Tibial nerve (tissue), 4 donors: ENCODE measurements around the gene PTDSS2. TPM values are rescaled to one million over a fixed set of nuclear protein-coding genes. Genes with fewer than 3 reads are reported as not detected.

Source experiments
- DNase-seq, 2 donors: peaks; one replicate each; pipeline ENCODE4 v3.0.0-alpha.2; 2019; ENCODE audit warnings: low spot score in 2 of 2
- H3K27ac ChIP-seq, 4 donors: fragments of 200-600 bp; sonication (generic) in 3 of 4; one replicate each; pipeline ENCODE4 v1.5.1; 2017 to 2019; ENCODE audit warnings: mild to moderate bottlenecking in 1 of 4
- H3K27me3 ChIP-seq, 2 donors: fragments of 200-600 bp; sonication (generic) in 1 of 2; one replicate each; pipeline versions ENCODE4 v1.5.1 to v1.6.0; 2017 to 2019
- H3K36me3 ChIP-seq, 3 donors: fragments of 200-600 bp; sonication (generic); one replicate each; pipeline ENCODE4 v1.5.1; 2018 to 2019
- H3K4me1 ChIP-seq, 4 donors: fragments of 200-600 bp; sonication (generic) in 3 of 4; one replicate each; pipeline ENCODE4 v1.5.1; 2017 to 2019
- H3K4me3 ChIP-seq, 4 donors: fragments of 200-600 bp; sonication (generic) in 3 of 4; one replicate each; pipeline ENCODE4 v1.5.1; 2017 to 2019; ENCODE audit warnings: mild to moderate bottlenecking in 1 of 4, moderate library complexity in 1 of 4
- H3K9me3 ChIP-seq, 4 donors: fragments of 200-600 bp; sonication (generic) in 3 of 4; one replicate each; pipeline ENCODE4 v1.5.1; 2017 to 2019
- EP300 ChIP-seq, 2 donors: sonication (generic); formaldehyde crosslinking; IDR thresholded peaks; one replicate each; pipeline ENCODE4 v1.6.1; 2017; ENCODE audit warnings: antibody characterized with exemption in 2 of 2, mild to moderate bottlenecking in 1 of 2
- POLR2A ChIP-seq, 2 donors: fragments of 450-650 bp; IDR thresholded peaks; one replicate each; pipeline ENCODE4 v1.6.1; 2017; ENCODE audit warnings: antibody characterized with exemption in 2 of 2, mild to moderate bottlenecking in 2 of 2, moderate library complexity in 2 of 2
- WGBS, 2 donors: methylation state at CpG; one replicate each; pipeline ENCODE4 v1.1.5; 2018; 5-methylcytosine and 5-hydroxymethylcytosine counted together
- total RNA-seq, 4 donors: library from RNA; depleted of rRNA; stranded (reverse); fragments of >200 nt; gene quantifications; one replicate each; pipeline ENCODE4 v1.1.0, GENCODE V29; 2016
- TF ChIP-seq, protein P1 (sequence below), 5 experiments: fragments of 200-600 bp in 3 of 5; fragments of 450-650 bp in 2 of 5; sonication (generic) in 3 of 5; IDR thresholded peaks; one replicate each; pipeline ENCODE4 v1.5.1; 2016 to 2019; ENCODE audit warnings: antibody characterized with exemption in 5 of 5, mild to moderate bottlenecking in 3 of 5, moderate library complexity in 2 of 5

The PTDSS2 gene
- total RNA-seq, 4 donors from 2014 or later, result 54.2 to 100 (median 63.9) TPM

DNA sequence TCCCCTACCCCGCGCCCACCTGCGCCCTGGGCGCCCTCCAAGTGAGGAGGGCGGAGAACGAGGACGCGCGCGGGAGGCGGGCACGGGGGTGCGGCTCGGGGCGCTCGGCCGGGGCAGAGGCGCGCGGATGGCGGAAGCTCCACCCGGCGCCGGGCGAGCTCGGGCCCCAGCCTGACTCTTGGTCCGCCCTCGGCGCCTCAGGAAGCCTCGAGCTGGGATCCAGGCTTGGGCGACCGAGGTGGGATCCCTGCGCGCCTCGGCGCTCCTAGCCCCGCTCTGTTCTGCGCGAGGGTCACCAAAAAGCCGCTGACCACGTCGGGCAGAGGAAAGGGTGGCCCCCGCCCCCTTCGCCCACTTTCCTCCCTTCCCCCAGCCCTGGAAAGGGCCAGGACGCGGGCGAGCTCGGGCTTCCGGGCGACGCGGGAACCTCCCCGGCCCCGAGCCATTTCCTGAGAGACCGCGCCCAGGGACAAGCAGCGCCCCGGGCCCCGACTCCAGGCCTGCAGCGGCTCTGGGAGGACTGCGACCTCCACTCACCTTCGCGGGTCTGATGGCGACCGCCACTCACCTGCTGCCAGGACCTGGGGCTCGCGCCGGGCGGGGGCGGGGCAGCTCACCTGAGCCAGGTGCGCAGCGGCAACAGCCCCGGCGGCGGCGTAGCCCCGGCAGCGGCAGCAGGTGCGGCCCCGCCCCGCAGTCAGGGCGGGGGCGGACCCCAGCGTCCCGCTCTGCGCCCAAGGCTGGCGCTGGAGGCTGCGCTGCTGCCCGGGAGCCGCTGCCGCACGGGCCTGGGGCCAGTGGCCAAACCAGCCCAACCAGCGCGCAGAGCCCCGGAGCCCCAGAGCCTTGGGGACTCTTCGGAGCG is 33.1 kb upstream of the PTDSS2 start:
- peak overlapping the region; percentile 20 to 55 (median 47) for H3K4me3 ChIP-seq
- 1 to 3% methylated on average over 18 to 56 of the region's 97 CpGs for WGBS, 2 donors
- peaks cover 0 to 60% of the 10 kb centered on the region in 2 donors for H3K27me3 ChIP-seq
- TF ChIP-seq EP300 (IDR thresholded peaks at IDR 0.05) (no peak), POLR2A (IDR thresholded peaks at IDR 0.05) (no peak)
- TF ChIP-seq, protein P1, sequence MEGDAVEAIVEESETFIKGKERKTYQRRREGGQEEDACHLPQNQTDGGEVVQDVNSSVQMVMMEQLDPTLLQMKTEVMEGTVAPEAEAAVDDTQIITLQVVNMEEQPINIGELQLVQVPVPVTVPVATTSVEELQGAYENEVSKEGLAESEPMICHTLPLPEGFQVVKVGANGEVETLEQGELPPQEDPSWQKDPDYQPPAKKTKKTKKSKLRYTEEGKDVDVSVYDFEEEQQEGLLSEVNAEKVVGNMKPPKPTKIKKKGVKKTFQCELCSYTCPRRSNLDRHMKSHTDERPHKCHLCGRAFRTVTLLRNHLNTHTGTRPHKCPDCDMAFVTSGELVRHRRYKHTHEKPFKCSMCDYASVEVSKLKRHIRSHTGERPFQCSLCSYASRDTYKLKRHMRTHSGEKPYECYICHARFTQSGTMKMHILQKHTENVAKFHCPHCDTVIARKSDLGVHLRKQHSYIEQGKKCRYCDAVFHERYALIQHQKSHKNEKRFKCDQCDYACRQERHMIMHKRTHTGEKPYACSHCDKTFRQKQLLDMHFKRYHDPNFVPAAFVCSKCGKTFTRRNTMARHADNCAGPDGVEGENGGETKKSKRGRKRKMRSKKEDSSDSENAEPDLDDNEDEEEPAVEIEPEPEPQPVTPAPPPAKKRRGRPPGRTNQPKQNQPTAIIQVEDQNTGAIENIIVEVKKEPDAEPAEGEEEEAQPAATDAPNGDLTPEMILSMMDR (IDR thresholded peaks at IDR 0.05), result no peak
- H3K27ac ChIP-seq, result peak overlapping the region in 2 of 4 donors; percentile 72 to 78
- DNase-seq, result no peak
- H3K4me1 ChIP-seq, result peaks cover 0 to 20% (median 6%) of the 10 kb centered on the region in 4 donors
- no peaks in the 10 kb centered on the region for H3K36me3 ChIP-seq
- H3K9me3 ChIP-seq, result no peaks in the 10 kb centered on the region

GRCh38 chr11:417652-418342 is 32.3 kb upstream of the PTDSS2 start:
- Histone ChIP-seq H3K4me3 (peak overlapping the region in 2 of 4 donors; percentile 52 to 55), H3K9me3 (no peaks in the 10 kb centered on the region), H3K27me3 (peaks cover 0 to 60% of the 10 kb centered on the region in 2 donors), H3K36me3 (no peaks in the 10 kb centered on the region), H3K4me1 (peaks cover 0 to 20% (median 6%) of the 10 kb centered on the region in 4 donors), H3K27ac (peak overlapping the region in 1 of 4 donors; percentile 78)
- DNase-seq, result no peak
- TF ChIP-seq POLR2A (IDR thresholded peaks at IDR 0.05), result no peak
- TF ChIP-seq, protein P1 (IDR thresholded peaks at IDR 0.05), result no peak
- TF ChIP-seq EP300 (IDR thresholded peaks at IDR 0.05), result no peak
- WGBS, 2 donors, result 51 to 58% methylated on average over 15 to 18 of the region's 19 CpGs

DNA sequence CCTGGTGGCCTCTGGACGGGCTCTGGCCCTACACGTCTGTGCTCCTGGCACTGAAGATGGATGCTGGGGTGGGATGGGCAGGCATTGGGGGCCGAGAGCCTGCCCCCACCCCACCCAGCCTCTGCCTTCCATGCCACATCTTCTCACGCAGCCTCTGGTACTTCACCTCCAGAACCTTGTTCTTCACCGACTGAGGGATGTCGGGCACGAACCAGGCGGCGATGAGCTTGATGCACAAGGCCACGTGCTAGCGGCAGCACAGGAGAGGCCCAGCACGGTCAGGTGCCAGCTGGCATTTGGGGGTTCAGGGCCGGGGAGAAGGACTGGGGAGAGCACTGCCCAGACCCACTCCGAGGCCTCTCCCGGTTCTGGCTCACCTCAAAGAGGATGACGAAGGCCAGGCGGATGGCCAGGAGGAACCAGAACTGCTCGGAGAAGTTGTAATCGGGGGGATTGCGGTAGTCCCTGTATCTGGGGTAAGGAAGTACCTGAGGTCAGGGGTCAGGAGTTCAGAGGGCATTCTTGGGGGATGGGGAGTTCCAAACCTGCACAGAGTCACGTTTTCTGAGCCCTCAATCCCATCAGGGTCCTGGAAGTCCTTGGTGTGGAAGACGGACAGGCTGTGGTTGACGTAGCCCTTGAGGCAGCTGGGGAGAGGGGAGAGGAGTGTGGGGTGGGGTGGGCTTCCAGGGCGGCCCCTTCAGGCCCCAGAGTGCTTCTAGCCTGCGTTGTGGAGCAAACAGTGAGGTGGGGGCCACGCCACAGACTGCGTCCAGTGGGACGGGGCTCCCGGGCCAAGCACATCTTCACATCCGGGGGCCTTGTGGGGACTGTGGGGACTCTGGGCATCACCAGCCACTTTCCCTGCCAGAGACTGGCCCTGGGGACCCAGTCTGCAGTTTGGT is 31.5 kb upstream of the PTDSS2 start:
- H3K27me3 ChIP-seq, result peaks cover 0 to 64% of the 10 kb centered on the region in 2 donors

GRCh38 chr11:419248-420005 is 30.7 kb upstream of the PTDSS2 start:
- DNase-seq, result no peak
- WGBS, 2 donors, result 80 to 89% methylated on average over 15 to 20 of the region's 20 CpGs
- peaks cover 0 to 73% of the 10 kb centered on the region in 2 donors for H3K27me3 ChIP-seq

More for the DNA sequence above, 31.5 kb upstream of the PTDSS2 start:
- no peaks in the 10 kb centered on the region for H3K9me3 ChIP-seq
- no peak for TF ChIP-seq EP300 (IDR thresholded peaks at IDR 0.05)
- no peak for TF ChIP-seq POLR2A (IDR thresholded peaks at IDR 0.05)
- TF ChIP-seq, protein P1 (IDR thresholded peaks at IDR 0.05), result no peak
- no peaks in the 10 kb centered on the region for H3K36me3 ChIP-seq
- WGBS, 2 donors, result 87 to 90% methylated on average over 29 to 30 of the region's 30 CpGs
- DNase-seq, result no peak
- H3K27ac ChIP-seq, result no peak overlapping the region
- H3K4me1 ChIP-seq, result peaks cover 0 to 20% (median 6%) of the 10 kb centered on the region in 4 donors
- no peak overlapping the region for H3K4me3 ChIP-seq

More at GRCh38 chr11:419248-420005, 30.7 kb upstream of the PTDSS2 start:
- Histone ChIP-seq H3K27ac (no peak overlapping the region), H3K4me1 (peaks cover 0 to 20% (median 6%) of the 10 kb centered on the region in 4 donors), H3K4me3 (no peak overlapping the region), H3K36me3 (no peaks in the 10 kb centered on the region), H3K9me3 (peaks cover 0 to under 1% (median 0%) of the 10 kb centered on the region in 4 donors)
- no peak for TF ChIP-seq EP300 (IDR thresholded peaks at IDR 0.05)
- TF ChIP-seq, protein P1 (IDR thresholded peaks at IDR 0.05), result no peak
- TF ChIP-seq POLR2A (IDR thresholded peaks at IDR 0.05), result no peak
